GM19395 (cell line): ENCODE results near the gene TBC1D12.

Source experiments
- ATAC-seq: cut with Tn5 transposase; IDR thresholded peaks from one replicate; pipeline ENCODE4 v1.9.1; 2021; ENCODE audit warnings: mild to moderate bottlenecking, moderate library complexity; ENCODE audit not compliant: unreplicated experiment

The TBC1D12 gene

DNA sequence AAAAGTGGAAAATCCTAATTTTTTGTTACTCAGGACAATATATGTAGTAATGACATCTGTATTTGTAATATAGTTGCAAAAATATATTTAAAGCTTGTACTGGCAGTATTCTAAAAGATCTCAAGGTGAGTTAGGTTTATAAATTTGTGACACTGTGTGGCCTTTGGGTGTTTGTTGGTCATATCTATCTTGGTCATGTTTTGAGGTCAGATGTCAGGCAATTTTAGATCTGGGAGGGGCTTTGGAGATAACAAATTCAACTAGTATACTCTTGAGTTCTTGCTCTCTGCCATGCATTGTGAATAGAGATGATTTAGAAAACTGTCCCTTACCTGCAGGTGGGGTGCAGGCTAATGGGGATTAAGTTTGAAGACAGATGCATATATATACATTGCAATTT, 3.1 kb downstream of the TBC1D12 start:
- ATAC-seq = no peak

GRCh38 chr10:94407668-94408067, 5.3 kb downstream of the TBC1D12 start:
- ATAC-seq = no peak

GRCh38 chr10:94409021-94409657, 6.8 kb downstream of the TBC1D12 start:
- ATAC-seq = no peak

- no peak for ATAC-seq
These were observed 9.0 kb downstream of the TBC1D12 start for GRCh38 chr10:94411304-94411703.

DNA sequence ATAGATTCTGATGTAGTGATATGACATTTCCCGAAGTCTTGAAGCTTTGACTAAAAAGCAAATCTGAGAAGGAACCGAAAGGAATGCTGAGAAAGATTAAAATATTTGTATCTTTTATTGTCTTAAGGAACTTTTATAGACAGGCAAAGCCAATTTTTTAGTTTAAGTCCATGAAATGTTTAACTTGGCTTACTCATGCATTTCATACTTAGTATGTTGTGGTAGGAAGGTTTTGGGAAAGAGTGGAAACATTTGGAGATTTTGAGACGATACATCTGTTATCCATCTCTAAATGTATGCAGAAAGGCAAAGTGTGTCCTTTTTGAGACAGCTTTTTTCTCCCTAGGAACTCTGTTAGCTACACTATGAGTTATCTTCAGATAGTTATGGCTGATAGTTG, 10.1 kb downstream of the TBC1D12 start:
- ATAC-seq = no peak

DNA sequence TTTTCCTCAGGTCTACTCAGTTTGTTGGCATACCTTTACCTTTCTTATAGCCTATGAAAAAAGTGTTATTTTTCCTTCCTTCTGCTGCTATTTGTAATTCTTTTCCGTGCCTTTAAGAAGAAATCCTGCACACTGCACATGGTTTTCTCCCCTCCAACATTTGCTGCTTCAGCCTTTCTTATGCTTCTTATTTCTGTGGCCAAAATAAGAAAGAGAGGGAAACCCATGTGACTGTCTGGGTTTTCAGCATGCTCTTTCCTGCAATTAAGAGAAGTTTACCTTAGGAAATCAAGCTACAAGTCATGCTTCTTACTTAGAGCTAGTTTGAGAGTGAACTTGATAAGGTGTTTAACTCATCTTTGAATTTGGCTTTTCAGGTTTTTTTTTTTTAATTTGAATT, 11.0 kb downstream of the TBC1D12 start:
- ATAC-seq = no peak

DNA sequence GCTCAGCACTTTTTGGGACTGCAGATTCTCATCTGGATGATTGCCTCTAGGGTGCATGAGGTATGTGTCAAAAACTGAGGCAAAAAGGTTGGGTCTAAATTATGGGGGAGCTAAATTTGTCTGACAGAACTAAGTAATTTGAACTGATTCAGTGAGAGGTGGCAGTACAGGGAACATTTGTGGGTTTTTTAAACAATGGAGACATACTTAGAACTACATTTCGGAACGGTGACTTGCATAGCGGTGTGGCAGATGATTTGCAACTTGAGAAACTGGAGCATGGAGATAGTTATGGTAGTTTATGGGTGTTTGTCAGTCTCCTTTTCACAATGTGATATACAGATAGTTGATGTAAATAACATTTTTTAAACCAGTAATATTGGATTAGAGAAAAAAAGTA, 14.6 kb downstream of the TBC1D12 start:
- no peak for ATAC-seq

- ATAC-seq = no peak
These were observed 15.0 kb downstream of the TBC1D12 start for GRCh38 chr10:94417321-94417720.

DNA sequence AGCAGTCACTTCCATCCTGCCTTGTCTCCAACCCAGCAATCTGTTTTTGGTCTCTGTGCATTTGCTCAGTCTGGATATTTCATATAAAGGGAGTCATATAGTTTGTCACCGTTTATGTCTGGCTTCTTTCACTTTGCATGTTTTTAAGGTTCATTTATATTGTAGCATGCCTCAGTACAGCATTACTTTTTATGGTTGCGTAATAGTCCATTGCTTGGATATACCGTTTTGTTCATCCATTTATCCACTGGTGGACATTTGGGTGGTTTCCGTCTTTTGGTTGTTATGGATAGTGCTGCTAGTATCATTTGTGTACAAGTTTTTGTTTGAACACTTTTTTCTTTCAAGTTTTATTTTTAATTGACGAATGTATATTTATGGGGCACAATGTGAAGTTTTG, 18.2 kb downstream of the TBC1D12 start:
- no peak for ATAC-seq

DNA sequence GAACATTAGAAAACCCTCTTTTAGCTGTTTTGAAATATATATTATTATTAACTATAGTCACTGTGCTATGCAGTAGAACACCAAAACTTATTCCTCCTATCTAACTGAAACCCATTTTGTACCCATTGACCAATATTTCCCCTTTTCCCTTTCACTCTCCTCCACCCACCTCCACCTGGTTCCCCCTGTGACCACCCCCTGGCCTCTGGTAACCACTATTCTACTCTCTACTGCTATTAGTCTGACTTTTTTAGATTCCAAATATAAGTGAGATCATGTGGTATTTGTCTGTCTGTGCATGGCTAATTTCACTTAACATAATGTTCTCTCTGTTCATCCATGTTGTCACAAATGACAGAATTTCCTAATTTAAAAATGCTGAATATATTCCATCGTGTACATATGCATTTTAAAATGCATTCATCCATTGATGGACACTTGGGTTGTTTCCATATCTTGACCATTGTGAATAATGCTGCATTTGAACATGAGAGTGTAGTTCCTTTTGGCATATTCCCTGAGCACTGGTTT, 18.7 kb downstream of the TBC1D12 start:
- no peak for ATAC-seq

DNA sequence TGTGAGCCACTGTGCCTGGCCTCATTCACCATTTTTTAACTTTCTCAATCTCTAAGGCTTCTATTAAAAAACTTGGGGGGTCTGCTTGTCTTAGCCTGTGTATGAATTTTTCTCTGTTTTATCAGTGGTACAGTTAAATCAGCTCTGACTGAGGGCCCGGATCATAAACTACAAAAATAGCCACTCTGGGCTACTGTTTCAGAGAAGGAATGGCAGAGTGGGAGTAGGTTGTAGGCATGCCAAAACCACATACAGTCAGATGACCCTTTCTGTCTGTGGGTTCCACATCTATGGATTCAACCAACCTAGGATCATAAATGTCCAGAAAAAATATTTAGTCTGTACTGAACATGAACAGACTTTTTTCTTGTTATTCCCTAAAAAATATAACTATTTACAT, 21.3 kb downstream of the TBC1D12 start:
- no peak for ATAC-seq

DNA sequence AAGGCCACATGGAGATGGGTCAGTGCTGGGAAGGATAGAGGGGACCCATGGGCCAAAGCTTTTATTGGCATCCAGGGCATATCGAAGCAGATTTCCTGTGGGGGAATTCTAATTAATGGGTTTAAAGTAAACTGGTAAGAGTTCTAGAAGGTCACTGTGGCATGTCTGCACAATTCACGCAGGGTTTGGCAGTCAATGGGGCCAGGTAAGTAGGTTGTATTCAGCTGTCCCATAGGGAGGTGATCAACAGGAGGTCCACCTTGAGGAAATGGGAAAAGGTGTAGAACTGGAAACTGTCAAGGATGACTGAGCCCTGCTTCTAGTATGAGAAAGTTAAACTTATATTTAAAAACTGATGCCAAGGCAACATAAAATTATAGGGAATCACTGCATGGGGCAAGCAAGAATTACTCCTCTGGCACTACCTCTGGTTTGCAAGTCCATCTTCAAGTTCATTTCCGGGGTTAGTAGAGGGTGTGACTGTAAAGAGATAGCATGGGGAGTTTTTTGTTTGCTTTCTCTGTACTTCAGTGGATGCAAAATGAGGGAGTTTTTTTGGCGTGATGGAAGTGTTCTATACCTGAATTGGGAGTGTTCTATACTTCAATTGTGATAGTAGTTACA, 22.5 kb downstream of the TBC1D12 start:
- no peak for ATAC-seq

- ATAC-seq = no peak
These were observed 23.6 kb downstream of the TBC1D12 start for GRCh38 chr10:94425942-94426341.

GRCh38 chr10:94427166-94427565, 24.8 kb downstream of the TBC1D12 start:
- no peak for ATAC-seq

- no peak for ATAC-seq
These were observed 26.7 kb downstream of the TBC1D12 start for GRCh38 chr10:94428766-94429707.

GRCh38 chr10:94430701-94431100, 28.4 kb downstream of the TBC1D12 start:
- ATAC-seq = no peak

DNA sequence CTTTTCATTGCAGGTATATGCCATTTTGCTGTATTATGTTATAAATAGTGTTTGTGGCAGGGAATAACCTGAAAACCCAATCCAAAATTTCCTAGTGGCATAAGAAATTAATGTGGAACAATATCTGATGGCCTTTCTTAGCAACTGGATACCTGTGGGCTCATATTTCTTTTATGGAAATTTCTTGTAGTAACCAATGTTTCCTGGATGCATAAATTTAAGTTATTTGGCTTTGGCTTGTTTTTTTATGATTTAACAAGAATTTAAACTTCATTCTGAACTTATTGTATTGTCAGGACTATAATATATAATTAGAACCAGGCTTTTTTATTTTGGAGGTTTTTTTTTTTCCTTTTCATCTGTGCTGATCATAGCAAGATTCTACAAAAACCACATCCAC, 30.1 kb downstream of the TBC1D12 start:
- no peak for ATAC-seq

DNA sequence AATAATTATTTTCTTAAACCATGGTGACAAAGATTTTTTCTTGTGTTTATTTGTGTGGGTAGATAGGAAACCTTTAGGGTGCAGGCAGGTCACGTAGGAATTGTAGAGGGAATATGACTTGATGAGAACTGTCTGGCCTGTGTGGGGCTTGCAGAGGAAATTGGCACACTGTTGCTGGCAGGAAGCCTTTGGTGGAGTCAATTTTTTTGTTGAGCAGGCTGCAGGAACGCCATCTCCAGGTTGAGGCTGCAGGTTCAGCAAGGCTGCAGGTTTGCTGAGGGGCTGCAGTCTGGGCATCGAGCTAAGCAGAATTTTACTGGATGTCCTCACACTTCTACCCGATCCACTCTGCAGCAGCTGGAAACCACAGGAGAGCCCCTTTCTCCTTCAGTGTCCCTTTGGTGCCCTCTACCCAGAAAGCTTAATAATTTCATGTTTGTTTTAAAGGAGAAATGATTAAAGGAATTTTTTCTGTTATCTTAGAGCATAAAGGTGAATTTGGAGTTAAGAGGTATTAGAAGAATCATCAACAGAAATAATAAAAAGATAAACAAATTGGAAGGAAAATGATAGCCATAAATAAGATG, 37.0 kb downstream of the TBC1D12 start:
- no peak for ATAC-seq

DNA sequence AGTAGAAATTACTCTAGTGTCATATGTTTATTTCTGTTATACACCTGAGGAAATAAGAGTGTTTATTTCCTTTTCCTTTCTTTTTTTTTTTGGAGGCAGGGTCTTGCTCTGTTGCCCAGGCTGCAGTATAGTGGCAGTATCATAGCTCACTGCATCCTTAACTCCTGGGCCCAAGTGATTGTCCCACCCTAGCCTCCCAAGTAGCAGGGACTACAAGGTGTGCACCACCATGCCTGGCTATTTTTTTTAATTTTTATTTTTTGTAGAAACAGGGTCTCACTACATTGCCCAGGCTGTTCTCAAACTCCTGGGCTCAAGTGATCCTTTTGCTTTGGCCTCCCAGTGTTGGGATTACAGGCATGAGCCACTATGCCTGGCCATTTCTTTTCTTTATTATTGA, 37.8 kb downstream of the TBC1D12 start:
- no peak for ATAC-seq

DNA sequence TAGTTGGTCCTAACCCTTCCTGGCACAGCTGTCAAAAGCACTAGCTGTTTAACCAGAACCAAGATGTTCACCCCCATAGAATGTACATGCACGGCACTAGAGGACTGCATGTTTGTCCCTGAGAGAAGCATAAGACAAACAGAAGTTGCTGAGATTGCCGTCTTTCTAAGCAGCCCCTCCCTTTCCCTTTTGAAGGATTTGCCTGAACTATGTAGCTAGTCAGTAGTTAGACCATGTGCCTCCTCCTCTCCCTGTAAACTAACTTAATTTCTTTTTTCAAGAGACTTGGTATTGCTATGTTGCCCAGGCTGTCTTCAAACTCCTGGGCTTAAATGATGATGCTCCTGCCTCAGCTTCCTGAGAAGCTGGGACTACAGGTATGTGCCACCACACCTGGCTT, 40.7 kb downstream of the TBC1D12 start:
- ATAC-seq = no peak

GRCh38 chr10:94443549-94443948, 41.2 kb downstream of the TBC1D12 start:
- ATAC-seq = no peak
